RCC 7860 (cell line): Measurements from ENCODE around the gene MCTP2.

Source experiments
- DNase-seq: peaks from one replicate; pipeline ENCODE4 v3.0.0-alpha.2; 2015; ENCODE audit warnings: low spot score
- FAIRE-seq: peaks from 2 replicates; lab custom pipeline; 2012; peaks lifted over from hg19 to GRCh38; lab: Jason Lieb, UNC

Gene MCTP2

DNA sequence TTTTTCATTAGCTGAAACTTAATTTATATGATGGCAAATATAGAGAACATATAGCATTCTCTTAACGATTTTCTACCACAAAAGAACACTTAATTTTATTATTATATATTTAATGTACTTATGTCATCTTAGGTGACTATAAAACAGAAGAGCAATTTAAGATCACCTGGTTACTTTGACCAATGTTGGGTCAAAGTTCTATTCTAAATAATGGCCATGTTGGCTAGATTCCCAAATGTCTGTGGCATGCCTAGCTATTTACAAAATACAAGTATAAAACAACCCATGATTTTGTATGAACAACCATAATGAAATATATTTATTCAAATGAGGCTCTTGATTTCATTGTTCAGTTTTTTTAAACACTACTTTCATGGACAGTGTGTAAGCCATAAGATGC lies 200.9 kb downstream of the MCTP2 start:
- DNase-seq (no peak), FAIRE-seq (no peak)

DNA sequence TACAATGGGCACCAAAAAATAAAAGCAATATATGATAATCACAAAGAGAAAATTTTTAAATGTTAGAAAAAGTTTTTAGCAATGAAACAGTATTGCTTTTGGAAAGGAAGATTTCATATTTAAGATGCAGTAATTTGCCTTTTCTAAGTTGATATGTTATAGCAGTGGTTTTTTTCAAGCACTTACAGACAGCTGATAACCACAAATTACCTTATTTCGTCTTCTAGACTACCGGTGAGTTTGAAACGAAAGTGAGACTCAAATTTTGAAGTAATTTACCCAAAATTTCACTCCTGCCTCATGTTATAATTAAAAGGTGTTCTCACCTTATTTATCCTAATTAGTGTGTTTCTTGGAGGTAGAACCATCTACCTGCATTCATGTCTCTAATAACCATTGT lies 207.8 kb downstream of the MCTP2 start:
- no peak for FAIRE-seq
- no peak for DNase-seq

GRCh38 chr15:94441760-94442159 lies 210.4 kb downstream of the MCTP2 start:
- FAIRE-seq (no peak), DNase-seq (no peak)

DNA sequence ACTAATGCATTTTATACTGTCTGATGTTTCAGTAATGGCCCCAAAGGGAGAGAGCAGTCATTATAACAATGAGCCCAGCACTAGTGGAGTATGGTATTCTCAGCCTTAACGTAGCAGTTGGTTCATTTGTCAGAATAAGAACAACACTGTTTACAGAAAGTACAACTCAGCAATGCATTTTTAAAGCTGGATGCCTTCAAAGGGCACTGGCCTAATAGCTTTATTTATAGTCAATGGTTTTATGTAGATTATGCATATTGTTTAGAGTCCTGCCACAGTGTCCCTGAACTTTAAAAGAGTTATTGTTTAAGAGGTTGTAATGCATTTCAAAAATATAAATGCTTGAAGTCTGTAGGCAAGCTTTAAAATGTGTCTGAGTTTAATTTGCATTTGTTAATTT lies 211.1 kb downstream of the MCTP2 start:
- no peak for DNase-seq
- no peak for FAIRE-seq

DNA sequence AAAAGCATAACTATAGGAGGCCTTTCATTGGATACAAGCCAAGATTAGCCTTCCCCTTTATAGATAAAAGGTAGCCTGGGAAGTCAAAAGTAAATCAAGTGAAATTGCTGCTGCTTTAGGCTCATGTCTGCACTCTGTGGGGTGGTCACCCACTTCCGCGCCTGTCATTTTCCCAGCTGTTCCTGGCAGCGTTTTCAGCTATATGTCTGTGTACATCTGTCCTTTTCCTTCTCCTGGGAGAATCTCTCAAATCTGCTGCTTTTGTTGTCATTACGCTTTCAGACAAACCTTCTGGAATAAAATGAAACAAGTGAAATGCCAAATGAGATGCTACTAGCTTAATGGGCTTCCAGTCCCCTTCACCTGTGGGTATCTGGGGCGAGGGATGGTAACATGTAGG lies 211.8 kb downstream of the MCTP2 start:
- no peak for FAIRE-seq
- DNase-seq = no peak

DNA sequence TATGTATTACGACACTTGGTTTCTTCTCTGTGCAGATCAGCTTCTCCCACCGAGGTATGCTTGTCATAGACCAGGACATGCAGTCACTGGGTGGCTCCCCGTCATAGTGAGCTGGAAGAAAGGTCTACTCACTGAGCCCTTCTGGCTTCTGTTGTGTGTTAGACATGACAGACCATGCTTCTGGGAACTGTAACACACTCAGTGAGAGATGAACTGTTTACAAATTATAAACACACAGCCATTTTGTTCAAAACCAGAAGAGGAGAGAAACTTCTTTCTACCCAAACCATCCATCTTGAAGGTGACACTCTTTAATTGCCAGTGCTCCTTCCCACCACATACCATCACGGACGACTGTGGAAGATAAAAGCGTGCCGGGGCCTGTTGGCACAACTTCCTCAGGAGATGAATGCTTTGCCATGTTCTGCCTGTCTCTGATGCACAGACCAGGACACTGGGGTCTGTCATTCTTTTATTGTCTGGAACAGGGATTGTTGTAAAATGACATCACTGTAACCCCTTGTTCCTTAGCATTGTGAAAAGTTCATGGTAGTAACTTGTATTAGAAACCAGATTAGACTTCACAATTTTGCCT lies 214.3 kb downstream of the MCTP2 start:
- no peak for DNase-seq
- no peak for FAIRE-seq

- FAIRE-seq (no peak), DNase-seq (no peak)
Measured at GRCh38 chr15:94446441-94446840, 215.1 kb downstream of the MCTP2 start.

- DNase-seq (no peak), FAIRE-seq (no peak)
Measured at GRCh38 chr15:94451466-94451865, 220.1 kb downstream of the MCTP2 start.

- no peak for FAIRE-seq
- DNase-seq = no peak
Measured at GRCh38 chr15:94453227-94453988, 222.0 kb downstream of the MCTP2 start.

GRCh38 chr15:94455297-94455696 lies 223.9 kb downstream of the MCTP2 start:
- FAIRE-seq (no peak), DNase-seq (no peak)

- DNase-seq = no peak
- FAIRE-seq = no peak
Measured at GRCh38 chr15:94456226-94456625, 224.9 kb downstream of the MCTP2 start.

GRCh38 chr15:94457661-94458060 lies 226.3 kb downstream of the MCTP2 start:
- no peak for DNase-seq

GRCh38 chr15:94460624-94461023 lies 229.3 kb downstream of the MCTP2 start:
- FAIRE-seq = no peak
- no peak for DNase-seq

More at GRCh38 chr15:94457661-94458060, 226.3 kb downstream of the MCTP2 start:
- no peak for FAIRE-seq

DNA sequence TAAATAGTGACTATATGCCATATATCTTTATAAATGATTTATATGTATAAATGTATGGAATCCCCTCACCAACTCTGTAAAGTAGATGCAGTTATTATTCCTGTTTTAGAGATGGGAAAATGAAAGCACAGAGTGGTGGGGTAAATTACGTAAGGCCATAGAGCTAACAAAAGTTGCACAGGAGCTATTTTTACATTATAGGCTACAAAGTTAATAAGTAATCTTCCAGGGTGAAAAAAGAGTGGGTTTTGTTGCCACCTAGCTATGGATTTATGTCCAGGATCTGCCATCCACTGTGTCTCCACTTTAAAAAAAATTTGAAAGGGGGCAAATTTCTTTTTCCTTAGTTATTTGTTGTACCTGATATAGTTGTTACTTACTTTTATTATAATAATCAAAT lies 235.7 kb downstream of the MCTP2 start:
- no peak for FAIRE-seq

DNA sequence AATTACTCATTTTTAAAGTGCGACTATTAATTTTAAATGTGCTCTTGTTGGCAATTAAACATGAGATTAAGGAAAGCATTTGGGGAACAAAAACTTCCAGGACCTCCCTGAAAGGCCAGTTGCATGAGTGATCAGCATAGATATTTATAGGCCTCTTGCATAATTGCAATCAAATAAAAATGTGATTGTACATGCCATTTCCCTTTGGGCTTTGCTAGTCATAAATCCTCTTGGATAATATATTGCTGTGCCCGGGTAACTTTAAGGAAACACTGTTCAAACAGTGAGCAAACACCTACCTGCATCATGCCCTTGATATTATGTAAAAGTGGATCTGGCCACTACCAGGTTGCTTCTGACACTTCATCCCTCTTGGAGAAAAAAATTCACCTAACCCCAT lies 239.1 kb downstream of the MCTP2 start:
- no peak for FAIRE-seq

More for the DNA sequence above, 235.7 kb downstream of the MCTP2 start:
- DNase-seq = no peak

GRCh38 chr15:94476686-94477085 lies 245.3 kb downstream of the MCTP2 start:
- FAIRE-seq = no peak
- DNase-seq = no peak

More for the DNA sequence above, 239.1 kb downstream of the MCTP2 start:
- no peak for DNase-seq

DNA sequence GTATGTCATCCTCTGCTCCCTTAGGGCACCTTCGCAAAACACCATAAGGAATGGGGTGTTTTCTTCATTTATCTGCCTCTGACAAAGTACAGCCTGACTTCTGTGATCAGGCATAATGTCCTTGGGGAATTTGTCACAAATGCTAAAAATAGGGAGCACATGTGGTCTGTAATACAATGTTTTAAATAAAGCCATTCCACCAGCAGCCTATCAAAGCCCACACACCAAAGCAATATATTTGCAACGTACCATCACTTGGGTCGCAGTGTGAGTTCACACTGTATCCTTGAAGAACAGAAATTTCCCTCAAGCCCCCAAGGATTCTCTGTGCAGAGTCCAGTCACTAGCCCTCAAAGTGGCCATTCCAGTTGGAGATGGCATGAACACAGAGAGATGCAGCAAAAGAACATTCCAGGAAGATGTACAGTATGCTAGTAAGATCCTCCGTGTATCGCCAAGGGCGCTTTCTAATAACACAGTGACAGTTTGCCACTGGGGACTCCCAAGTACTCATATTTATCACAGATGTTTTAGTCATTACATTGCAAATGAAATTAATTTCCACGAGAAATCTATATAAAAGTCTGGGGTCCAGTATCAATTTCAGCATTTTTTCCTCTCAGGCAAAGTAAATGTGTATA lies 246.7 kb downstream of the MCTP2 start:
- FAIRE-seq (no peak), DNase-seq (no peak)

GRCh38 chr15:94478763-94479162 lies 247.4 kb downstream of the MCTP2 start:
- no peak for FAIRE-seq
- no peak for DNase-seq

GRCh38 chr15:94480289-94480834 lies 249.0 kb downstream of the MCTP2 start:
- DNase-seq (no peak), FAIRE-seq (no peak)

GRCh38 chr15:94485148-94485719 lies 253.9 kb downstream of the MCTP2 start:
- no peak for FAIRE-seq
- DNase-seq = no peak

DNA sequence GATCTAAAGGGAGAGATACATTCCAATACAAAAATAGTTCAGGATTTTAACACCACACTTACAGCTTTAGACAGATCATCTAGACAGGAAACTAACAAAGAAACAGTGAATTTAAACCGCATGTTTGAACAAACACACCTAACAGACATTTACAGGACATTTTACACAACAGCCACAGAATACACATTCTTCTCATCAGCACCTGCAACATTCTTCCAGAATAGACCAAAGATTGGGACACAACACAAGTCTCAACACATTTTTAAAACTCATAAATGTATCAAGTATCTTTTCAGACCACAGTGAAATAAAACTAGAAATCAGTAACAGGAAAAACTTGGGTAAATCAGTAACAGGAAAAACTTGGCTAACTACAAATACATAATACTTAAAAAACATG lies 256.3 kb downstream of the MCTP2 start:
- DNase-seq = no peak
- no peak for FAIRE-seq
